D721Med (cell line): Measurements from ENCODE around the gene C2orf80.

ENCODE experiments used
- DNase-seq: peaks from one replicate; pipeline ENCODE4 v3.0.0; 2011; ENCODE audit warnings: low spot score; ENCODE audit not compliant: insufficient read length
- FAIRE-seq: peaks from 2 replicates; lab custom pipeline; 2011; peaks lifted over from hg19 to GRCh38; lab: Jason Lieb, UNC
- CTCF ChIP-seq: IDR thresholded peaks from 2 replicates; pipeline ENCODE4 v1.5.1; 2012; ENCODE audit warnings: mild to moderate bottlenecking, control low read depth; ENCODE audit not compliant: insufficient read depth; ENCODE audit errors: missing control alignments

The C2orf80 gene

GRCh38 chr2:208135794-208136715 is 53.8 kb downstream of the C2orf80 start:
- FAIRE-seq (no peak), DNase-seq (no peak)
- no peak for TF ChIP-seq CTCF

GRCh38 chr2:208134928-208135586 is 54.8 kb downstream of the C2orf80 start:
- TF ChIP-seq CTCF: no peak
- no peak for DNase-seq
- no peak for FAIRE-seq

DNA sequence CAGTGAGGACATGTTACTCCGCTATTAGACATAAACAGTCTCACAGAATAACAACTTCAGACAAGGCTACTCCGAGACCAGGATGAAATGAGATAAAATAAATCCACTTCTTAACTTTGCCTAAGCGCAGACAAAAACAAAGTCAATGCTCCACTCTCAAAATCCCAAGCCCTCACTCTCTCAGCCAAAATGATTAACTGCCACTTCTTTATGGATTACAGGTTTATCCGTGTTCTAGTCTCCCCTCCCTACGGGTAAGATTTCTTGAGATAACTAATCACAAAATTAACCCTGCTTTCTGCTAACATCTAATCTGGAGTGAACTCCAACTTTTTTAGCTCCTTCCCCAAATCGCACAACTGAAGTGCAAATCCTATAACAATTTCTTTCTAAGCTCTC is 59.1 kb downstream of the C2orf80 start:
- DNase-seq: no peak
- FAIRE-seq: peak; percentile 86
- TF ChIP-seq CTCF: no peak

- FAIRE-seq (peak; percentile 66), DNase-seq (no peak)
- TF ChIP-seq CTCF: no peak
These were observed 59.8 kb downstream of the C2orf80 start, which contains the start of gene CRYGC for GRCh38 chr2:208129744-208130711. CRYGC (minus strand) TSS chr2:208129828; CDS start chr2:208129792, 36 bp downstream.

GRCh38 chr2:208128136-208128535 is 61.7 kb downstream of the C2orf80 start:
- no peak for DNase-seq
- TF ChIP-seq CTCF: no peak

GRCh38 chr2:208127090-208127489 is 62.7 kb downstream of the C2orf80 start:
- no peak for TF ChIP-seq CTCF
- no peak for FAIRE-seq
- no peak for DNase-seq

More at GRCh38 chr2:208128136-208128535, 61.7 kb downstream of the C2orf80 start:
- no peak for FAIRE-seq
